BLaER1 treated with 17β-estradiol and CSF1 and Interleukin-3, amounts not matched to agents 10 nM and 100 nM (cell line): Measurements from ENCODE around the gene EMP2.
A peak's percentile ranks its signal among the peaks of the same experiment; 100 is the strongest.

Experiments
- H3K27ac ChIP-seq, 11 experiments: shearing (Covaris generic); formaldehyde crosslinking; 2 replicates each; pipeline ENCODE4 v1.8.1; 2022
- H3K27me3 ChIP-seq, 11 experiments: shearing (Covaris generic); formaldehyde crosslinking; 2 replicates each; pipeline ENCODE4 v1.8.1; 2022
- H3K36me3 ChIP-seq, 11 experiments: shearing (Covaris generic); formaldehyde crosslinking; 2 replicates each; pipeline ENCODE4 v1.8.1; 2022
- H3K4me1 ChIP-seq, 10 experiments: shearing (Covaris generic); formaldehyde crosslinking; 2 replicates each; pipeline ENCODE4 v1.8.1; 2022
- H3K4me2 ChIP-seq, 11 experiments: shearing (Covaris generic); formaldehyde crosslinking; 2 replicates each; pipeline ENCODE4 v1.8.1; 2022
- H3K4me3 ChIP-seq, 10 experiments: shearing (Covaris generic); formaldehyde crosslinking; 2 replicates each; pipeline ENCODE4 v1.8.1; 2022
- H3K9ac ChIP-seq, 11 experiments: shearing (Covaris generic); formaldehyde crosslinking; 2 replicates each; pipeline ENCODE4 v1.8.1; 2022
- H3K9me3 ChIP-seq, 11 experiments: shearing (Covaris generic); formaldehyde crosslinking; replicated peaks in 1 of 11; 2 replicates each; pipeline ENCODE4 v1.8.1; 2022
- H4K20me1 ChIP-seq, 11 experiments: shearing (Covaris generic); formaldehyde crosslinking; 2 replicates each; pipeline ENCODE4 v1.8.1; 2022
- Cebpa-rat ChIP-seq, 11 experiments: shearing (Covaris generic); IDR thresholded peaks; 2 replicates each; pipeline ENCODE4 v1.8.1; 2022

Gene EMP2

GRCh38 chr16:10577305-10578202 is 2.8 kb downstream of the EMP2 start:
- H3K4me1 ChIP-seq: peaks cover 45 to 78% (median 66%) of the 10 kb centered on the region in 10 experiments

GRCh38 chr16:10576390-10577304 is 3.8 kb downstream of the EMP2 start:
- Histone ChIP-seq H3K36me3 (no peaks in the 10 kb centered on the region), H3K4me1 (peaks cover 45 to 76% (median 66%) of the 10 kb centered on the region in 10 experiments), H3K27ac (peak overlapping the region in 8 of 11 experiments; percentile 56 to 74 (median 64); a peak in 14 of 22 replicates), H3K4me3 (no peak overlapping the region), H4K20me1 (peaks cover 0 to 12% (median 0%) of the 10 kb centered on the region in 11 experiments; a peak in 2 of 22 replicates), H3K9ac (peak overlapping the region in 4 of 11 experiments; percentile 2 to 55 (median 10); a peak in 2 of 22 replicates), H3K27me3 (peaks cover 21 to 38% (median 37%) of the 10 kb centered on the region in 11 experiments), H3K9me3 (no peaks in the 10 kb centered on the region), H3K4me2 (peak overlapping the region; percentile 30 to 84 (median 62); a peak in 20 of 22 replicates)
- TF ChIP-seq Cebpa-rat (IDR thresholded peaks at IDR 0.05): no peak

More at GRCh38 chr16:10577305-10578202, 2.8 kb downstream of the EMP2 start:
- no peaks in the 10 kb centered on the region for H3K36me3 ChIP-seq
- peaks cover 21 to 46% (median 44%) of the 10 kb centered on the region in 11 experiments for H3K27me3 ChIP-seq
- H3K27ac ChIP-seq: peak overlapping the region in 5 of 11 experiments; percentile 56 to 74 (median 63); a peak in 9 of 22 replicates
- peak overlapping the region in 2 of 11 experiments; percentile 5 to 30; a peak in 2 of 22 replicates for H3K9ac ChIP-seq
- peak overlapping the region in 10 of 11 experiments; percentile 30 to 99 (median 94); a peak in 18 of 22 replicates for H3K4me2 ChIP-seq
- no peaks in the 10 kb centered on the region for H3K9me3 ChIP-seq
- H3K4me3 ChIP-seq: peak overlapping the region in 1 of 10 experiments; percentile 80; a peak in 1 of 20 replicates
- H4K20me1 ChIP-seq: peaks cover 0 to 12% (median 0%) of the 10 kb centered on the region in 11 experiments; a peak in 2 of 22 replicates
- TF ChIP-seq Cebpa-rat (IDR thresholded peaks at IDR 0.05): no peak

GRCh38 chr16:10575506-10576130 is 4.8 kb downstream of the EMP2 start:
- no peaks in the 10 kb centered on the region for H3K36me3 ChIP-seq
- H3K4me2 ChIP-seq: peak overlapping the region; percentile 42 to 84 (median 63)
- peaks cover 0 to 12% (median 0%) of the 10 kb centered on the region in 11 experiments; a peak in 2 of 22 replicates for H4K20me1 ChIP-seq
- no peaks in the 10 kb centered on the region for H3K9me3 ChIP-seq
- peaks cover 20 to 27% (median 27%) of the 10 kb centered on the region in 11 experiments for H3K27me3 ChIP-seq
- peak overlapping the region in 2 of 10 experiments; percentile 5 to 11; a peak in 3 of 20 replicates for H3K4me3 ChIP-seq
- peaks cover 35 to 65% (median 56%) of the 10 kb centered on the region in 10 experiments for H3K4me1 ChIP-seq
- peak overlapping the region in 8 of 11 experiments; percentile 56 to 74 (median 64); a peak in 17 of 22 replicates for H3K27ac ChIP-seq
- H3K9ac ChIP-seq: peak overlapping the region in 7 of 11 experiments; percentile 2 to 55 (median 29); a peak in 9 of 22 replicates
- peak in 9 of 11 experiments; percentile 76 to 95 (median 90); a peak in 17 of 22 replicates for TF ChIP-seq Cebpa-rat (IDR thresholded peaks at IDR 0.05)

GRCh38 chr16:10572611-10573010 is 7.8 kb downstream of the EMP2 start:
- TF ChIP-seq Cebpa-rat (IDR thresholded peaks at IDR 0.05): no peak
- Histone ChIP-seq H3K9me3 (no peaks in the 10 kb centered on the region), H3K36me3 (no peaks in the 10 kb centered on the region), H4K20me1 (peaks cover 0 to 4% (median 0%) of the 10 kb centered on the region in 11 experiments; a peak in 2 of 22 replicates), H3K4me1 (peaks cover 22 to 37% (median 34%) of the 10 kb centered on the region in 10 experiments), H3K9ac (no peak overlapping the region), H3K27ac (no peak overlapping the region), H3K4me3 (no peak overlapping the region), H3K27me3 (no peaks in the 10 kb centered on the region), H3K4me2 (no peak overlapping the region)

- H3K4me3 ChIP-seq: no peak overlapping the region
- H3K9ac ChIP-seq: no peak overlapping the region
- peaks cover 17 to 24% (median 21%) of the 10 kb centered on the region in 10 experiments for H3K4me1 ChIP-seq
- TF ChIP-seq Cebpa-rat (IDR thresholded peaks at IDR 0.05): no peak
- no peaks in the 10 kb centered on the region for H3K9me3 ChIP-seq
- no peaks in the 10 kb centered on the region for H3K36me3 ChIP-seq
- H3K27ac ChIP-seq: no peak overlapping the region
- H3K27me3 ChIP-seq: no peaks in the 10 kb centered on the region
- H4K20me1 ChIP-seq: peaks cover 0 to 4% (median 0%) of the 10 kb centered on the region in 11 experiments; a peak in 2 of 22 replicates
- H3K4me2 ChIP-seq: peak overlapping the region in 1 of 11 experiments; percentile 21; a peak in 1 of 22 replicates
Observed at GRCh38 chr16:10571354-10571753, 9.0 kb downstream of the EMP2 start.

- Histone ChIP-seq H3K4me2 (no peak overlapping the region), H3K27ac (no peak overlapping the region), H3K36me3 (no peaks in the 10 kb centered on the region), H3K9me3 (peaks cover 0 to 13% (median 8%) of the 10 kb centered on the region in 11 experiments; a peak in 10 of 22 replicates), H3K9ac (no peak overlapping the region), H3K27me3 (no peaks in the 10 kb centered on the region), H3K4me1 (peaks cover 0 to 19% (median 12%) of the 10 kb centered on the region in 10 experiments; a peak in 16 of 20 replicates), H3K4me3 (no peak overlapping the region), H4K20me1 (peaks cover 0 to 4% (median 0%) of the 10 kb centered on the region in 11 experiments; a peak in 2 of 22 replicates)
- TF ChIP-seq Cebpa-rat (IDR thresholded peaks at IDR 0.05): no peak
Observed at GRCh38 chr16:10569621-10570020, 10.8 kb downstream of the EMP2 start.

GRCh38 chr16:10566613-10567012 is 13.8 kb downstream of the EMP2 start:
- Histone ChIP-seq H3K27me3 (no peaks in the 10 kb centered on the region), H3K36me3 (peaks cover 0 to 6% (median 0%) of the 10 kb centered on the region in 11 experiments; a peak in 5 of 22 replicates), H3K27ac (no peak overlapping the region), H3K4me1 (peaks cover 0 to 43% (median 15%) of the 10 kb centered on the region in 10 experiments; a peak in 11 of 20 replicates), H4K20me1 (peaks cover 0 to 4% (median 0%) of the 10 kb centered on the region in 11 experiments; a peak in 2 of 22 replicates), H3K4me2 (no peak overlapping the region), H3K9me3 (peaks cover 9 to 39% (median 31%) of the 10 kb centered on the region in 11 experiments; a peak in 21 of 22 replicates), H3K9ac (no peak overlapping the region), H3K4me3 (no peak overlapping the region)
- TF ChIP-seq Cebpa-rat (IDR thresholded peaks at IDR 0.05): no peak
